DMS153 (cell line): ENCODE measurements around the gene ITPR2.
"Not testable (repeated sequence)": the region's sequence is repeated elsewhere in the genome, so short reads cannot be mapped to it uniquely, and the experiment has no call there.

ENCODE experiments used
- DNase-seq: peaks from one replicate; lab custom pipeline; 2025; lab: John Stamatoyannopoulos, UW

Gene ITPR2

DNA sequence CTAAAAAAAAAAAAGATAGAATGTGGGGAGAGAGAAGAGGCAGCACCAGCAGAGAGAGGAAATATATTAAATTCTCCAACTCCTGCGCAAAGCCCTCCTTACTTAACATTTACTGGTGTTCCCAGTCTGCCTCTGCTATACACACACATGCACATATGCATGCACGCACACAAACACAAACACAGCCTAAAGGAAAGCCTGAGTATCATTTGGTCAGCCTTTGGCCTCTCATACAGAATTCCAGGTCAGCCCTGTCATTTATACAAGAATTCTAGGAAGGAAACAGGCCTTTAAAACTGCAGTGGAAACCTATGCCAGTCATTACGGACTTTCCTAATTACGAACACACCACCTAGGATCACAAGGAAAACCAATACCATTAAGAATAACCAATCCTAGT, 269.4 kb downstream of the ITPR2 start:
- DNase-seq, result no peak

DNA sequence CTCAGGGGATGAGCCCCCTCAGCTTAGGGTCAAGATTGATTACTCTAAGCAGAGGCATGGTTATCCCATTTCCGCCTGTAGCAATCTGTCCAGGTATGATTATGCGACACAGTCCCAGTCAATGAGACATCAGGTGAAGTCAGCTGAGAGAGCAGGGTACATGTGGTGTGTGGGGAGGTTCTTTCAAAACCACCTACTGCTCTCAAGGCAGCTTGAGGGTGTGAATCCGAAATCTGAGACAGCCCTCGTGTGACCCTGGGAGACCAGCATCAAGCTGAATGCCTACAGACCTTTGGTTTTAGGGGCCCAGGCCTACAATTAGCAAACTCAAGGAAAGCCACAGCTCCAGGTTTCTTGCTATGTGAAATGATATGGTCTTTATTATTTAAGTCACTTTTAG, 275.7 kb downstream of the ITPR2 start:
- no peak for DNase-seq

DNA sequence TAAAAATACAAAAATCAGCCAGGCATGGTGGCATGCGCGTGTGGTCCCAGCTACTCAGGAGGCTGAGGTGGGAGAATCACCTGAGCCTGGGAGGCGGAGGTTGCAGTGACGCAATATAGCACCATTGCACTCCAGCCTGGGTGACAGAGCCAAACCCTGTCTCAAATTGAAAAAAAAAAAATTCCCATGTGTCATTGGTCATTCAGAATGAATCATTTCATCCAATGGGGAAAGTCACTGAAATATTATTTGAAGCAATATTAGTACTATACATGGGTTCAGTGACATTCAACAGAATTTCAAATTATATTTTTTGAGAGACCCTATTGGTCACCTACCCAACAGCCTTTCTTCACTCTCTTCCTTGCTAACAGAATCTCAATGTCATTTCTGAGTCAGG, 276.1 kb downstream of the ITPR2 start:
- DNase-seq, result no peak

DNA sequence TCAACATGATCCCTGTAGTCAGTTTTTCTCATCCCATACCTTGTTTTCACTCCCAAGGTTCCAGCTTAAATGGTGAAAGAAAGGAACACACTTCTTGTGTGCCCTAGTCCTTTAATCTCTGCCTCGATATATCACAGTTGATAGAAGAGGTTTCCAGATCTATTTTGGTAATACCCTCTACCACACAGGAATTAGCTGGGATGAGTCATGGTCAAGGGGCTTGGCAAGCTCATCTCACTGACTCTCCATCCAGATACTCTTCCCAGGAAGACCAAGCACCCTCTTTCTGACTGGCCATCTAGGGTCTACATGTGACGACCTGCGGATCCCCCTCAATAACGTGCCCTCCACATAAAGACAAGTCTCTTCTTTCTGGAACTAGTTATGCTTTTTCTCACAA, 277.9 kb downstream of the ITPR2 start:
- no peak for DNase-seq

DNA sequence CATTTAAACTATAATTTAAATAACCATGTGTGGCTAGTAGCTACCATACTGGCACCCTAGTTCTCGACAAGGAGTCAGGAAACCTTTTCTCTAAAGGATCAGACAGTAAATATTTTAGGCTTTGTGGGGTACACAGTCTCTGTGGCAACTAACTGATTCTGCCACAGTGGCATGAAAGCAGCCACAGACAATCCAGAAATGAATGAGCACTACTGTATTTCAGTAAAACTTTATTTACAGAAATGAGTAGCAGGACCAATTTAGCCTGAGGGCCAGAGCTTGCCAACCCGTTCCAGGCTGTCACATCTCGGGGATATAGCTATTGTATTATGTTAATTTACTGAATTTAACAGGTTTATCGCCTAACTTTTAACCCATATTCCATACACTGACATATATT, 278.7 kb downstream of the ITPR2 start:
- DNase-seq, result no peak

DNA sequence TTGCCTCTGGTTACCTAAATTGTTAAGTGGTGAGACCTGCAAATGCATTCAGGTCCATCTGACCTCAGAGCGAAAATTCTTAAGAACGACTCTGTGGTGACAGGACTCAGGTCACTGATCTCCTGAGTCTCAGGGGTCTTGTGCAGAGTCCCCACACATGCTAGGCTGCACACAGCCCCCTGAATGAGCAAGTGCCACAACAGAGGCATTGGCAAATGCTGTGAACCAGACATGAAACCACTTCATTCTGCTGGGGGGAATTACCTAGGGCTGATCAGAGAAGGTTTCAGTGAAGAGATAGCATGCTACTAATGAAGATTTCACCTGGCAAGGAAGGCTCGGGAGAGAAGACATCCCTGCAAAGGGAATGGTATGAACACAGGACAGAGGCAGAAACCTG, 281.6 kb downstream of the ITPR2 start:
- DNase-seq, result no peak

DNA sequence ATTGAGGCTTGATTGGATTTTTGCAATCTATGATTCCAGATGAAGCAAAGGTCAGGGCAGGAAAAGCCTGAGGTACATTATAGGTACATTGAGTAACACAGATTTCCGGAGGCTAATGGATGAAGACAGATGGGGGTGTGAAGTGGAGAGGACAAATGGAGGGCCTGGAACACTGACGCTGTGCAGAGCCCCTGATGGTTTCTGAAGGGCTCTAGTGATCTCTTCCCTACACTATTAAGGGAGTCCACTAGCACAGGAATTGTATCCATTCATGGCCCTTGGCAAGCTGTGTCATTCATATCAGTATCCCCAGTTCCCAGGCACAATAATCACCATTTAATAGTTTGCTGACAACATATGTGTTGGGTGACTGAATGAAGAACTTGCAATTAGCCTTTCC, 284.8 kb downstream of the ITPR2 start:
- no peak for DNase-seq

DNA sequence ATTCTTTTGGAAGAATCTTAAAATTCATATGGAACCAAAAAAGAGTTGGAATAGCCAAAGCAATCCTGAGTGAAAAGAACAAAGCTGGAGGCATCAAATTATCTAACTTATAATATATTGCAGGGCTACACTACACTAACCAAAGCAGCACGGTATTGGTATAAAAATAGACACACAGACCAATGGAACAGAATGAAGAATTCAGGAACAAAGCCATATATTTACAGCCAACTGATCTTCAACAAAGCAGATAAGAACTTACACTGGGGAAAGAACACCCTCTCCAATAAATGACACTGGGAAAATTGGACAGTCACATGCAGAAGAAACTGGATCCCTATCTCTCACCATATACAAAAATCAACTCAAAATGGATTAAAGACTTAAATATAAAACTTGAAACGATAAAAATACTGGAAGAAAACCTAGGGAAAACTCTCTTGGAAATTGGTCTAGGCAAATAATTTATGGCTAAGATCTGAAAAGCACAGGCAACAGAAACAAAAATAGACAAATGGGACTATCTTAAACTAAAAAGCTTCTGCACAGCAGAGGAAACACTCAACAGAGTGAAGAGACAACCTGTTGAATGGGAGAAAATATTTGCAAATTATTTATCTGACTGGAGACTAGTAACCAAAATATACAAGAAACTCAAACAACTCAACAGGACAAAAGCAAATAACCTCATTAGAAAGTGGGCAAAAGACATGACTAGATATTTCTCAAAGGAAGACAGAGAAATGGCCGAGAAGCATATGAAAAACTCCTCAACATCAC, 286.3 kb downstream of the ITPR2 start:
- DNase-seq, result no peak

DNA sequence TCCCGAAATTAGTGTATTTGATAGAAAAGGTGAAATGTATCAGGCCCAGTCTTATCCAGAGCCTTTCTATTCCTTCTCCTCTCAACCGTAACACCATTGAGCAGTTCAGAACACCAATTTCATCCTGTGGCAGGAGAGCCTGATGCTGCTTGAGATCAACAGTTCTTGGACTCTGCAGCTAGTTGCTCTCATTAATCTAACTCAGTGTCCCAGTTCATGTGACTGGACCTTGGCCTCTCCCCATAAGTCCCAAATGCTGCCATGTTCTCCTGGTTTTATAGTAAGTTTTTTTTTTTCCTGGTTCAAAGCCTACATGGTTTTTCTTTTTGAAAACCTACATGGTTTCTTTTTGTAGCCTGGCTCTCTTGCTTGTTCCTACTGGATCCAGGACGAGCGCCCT, 293.9 kb downstream of the ITPR2 start:
- no peak for DNase-seq

DNA sequence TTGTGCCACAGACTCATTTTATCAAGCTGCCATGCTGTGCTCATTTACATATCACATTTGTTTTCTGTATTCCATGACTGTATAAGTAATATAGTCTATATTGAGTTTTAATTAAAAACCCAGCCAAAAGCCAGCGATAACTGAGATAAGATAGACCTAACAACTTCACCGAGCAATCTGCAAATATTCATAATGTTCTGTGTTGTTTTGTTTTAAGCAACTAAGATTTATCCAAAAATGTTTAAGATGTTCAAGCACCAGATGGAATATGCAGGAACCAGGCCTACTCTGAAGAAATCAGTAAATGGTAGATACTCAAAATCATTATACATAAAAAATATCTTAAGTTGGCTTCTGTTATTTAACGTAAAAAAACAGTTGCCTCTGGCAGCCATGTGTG, 295.3 kb downstream of the ITPR2 start:
- no peak for DNase-seq

DNA sequence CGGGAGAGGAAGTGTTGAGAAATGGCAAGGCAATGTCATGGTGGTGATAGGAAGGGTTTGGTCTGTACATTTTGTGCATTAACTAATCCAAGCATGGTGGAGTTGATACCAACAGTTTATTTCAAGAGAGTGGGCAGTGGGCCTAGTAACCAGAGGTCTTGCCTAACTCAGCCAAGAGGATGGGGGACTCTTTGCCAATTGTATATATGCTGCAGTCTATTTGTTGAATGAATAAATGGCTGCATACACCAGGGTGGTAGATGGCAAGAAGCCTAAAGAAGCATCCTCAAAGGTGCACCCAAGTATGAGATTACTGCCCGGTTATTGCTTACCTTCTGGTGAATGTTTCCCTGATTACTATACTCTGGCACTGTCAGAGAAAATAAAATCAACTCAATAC, 295.9 kb downstream of the ITPR2 start:
- no peak for DNase-seq

DNA sequence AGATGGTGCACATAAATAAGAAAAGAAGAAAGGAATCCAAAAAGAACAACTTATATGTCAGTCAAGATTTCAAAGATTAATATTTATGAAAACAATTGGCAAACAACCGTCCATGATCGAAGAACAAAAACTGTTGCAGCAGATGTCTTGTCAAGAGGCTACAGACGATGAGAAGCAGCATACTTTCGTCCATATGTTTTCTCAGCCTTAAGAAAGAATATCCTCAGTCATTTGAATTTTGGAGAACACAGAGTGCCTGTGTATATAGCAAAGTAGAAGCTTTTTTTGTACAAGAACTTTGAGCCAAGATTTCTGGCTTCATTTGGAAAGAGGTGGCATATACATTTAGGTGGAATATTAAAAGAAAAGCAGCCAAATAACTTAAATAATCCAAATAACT, 297.2 kb downstream of the ITPR2 start:
- no peak for DNase-seq

DNA sequence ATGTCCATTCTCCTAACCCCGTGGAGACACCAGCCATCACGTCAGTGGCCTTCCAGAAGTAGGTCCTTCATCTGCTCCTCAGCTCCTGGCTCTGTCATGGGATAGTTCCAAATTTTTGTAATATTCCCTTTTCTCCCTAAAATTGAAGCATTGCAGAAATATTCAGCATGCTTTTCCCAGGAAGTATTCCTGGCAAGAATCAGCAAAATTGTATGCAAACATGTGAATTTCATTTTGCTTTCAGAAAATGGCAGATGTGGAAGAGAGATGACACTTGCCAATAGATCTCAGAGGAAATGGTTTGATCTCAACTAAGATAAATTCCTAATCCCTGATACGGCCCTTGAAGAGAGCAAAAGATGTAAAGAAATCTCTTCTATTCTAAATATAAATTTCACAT, 298.9 kb downstream of the ITPR2 start:
- DNase-seq, result no peak

DNA sequence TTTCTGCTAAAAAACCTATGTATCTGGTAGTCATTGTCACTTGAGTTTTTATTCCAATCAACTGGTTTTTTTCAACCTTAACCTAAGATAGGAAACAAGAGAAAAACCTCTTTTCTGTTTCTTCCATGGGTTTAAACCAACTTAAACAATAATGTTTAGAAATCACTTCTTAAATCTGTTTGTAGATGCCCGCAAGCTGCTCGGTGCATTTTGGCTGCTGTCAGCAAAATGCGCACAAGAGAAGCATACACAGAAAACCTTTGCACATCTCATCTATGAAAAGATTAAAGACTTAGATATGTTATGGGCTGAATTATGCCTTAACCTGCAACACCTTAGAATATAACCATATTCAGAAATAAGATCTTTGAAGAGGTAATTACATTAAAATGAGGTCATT, 299.8 kb downstream of the ITPR2 start:
- no peak for DNase-seq

DNA sequence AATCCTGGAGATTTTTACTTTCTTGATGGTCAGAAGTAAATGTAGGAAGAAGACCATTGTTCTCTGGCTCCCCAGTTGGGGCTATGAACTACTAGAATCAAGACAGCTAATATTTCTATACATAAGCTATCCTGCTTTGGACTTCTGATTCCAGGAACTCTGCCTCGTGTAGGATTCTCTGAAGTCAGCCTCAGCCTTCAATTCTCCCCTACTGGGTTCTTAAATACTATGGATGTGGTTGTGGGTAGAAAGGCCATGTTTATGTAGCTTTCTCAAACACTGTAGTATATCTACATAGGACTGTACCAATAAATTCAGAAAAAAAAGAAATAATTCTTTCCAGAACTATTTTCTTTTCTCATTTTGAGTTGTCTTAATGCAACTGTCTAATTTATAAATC, 302.5 kb downstream of the ITPR2 start:
- no peak for DNase-seq

DNA sequence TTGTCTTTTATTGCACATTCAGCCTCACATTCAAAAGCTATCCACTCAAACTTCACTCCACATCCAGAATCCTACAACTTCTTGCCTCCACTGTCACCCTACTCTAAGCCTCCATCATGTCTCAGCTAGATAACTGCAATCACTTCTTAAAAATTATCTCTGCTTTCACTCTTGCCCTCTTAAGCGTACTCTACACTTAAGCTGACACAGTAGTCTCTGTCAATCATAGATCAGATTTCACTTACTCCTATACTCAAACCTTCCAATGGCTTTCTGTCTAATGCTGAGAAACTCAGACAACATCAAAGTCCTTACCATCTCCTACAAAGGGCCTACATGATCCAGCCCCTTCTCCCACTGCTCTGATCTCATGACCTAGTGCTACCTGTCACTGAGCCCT, 304.1 kb downstream of the ITPR2 start:
- DNase-seq, result no peak

DNA sequence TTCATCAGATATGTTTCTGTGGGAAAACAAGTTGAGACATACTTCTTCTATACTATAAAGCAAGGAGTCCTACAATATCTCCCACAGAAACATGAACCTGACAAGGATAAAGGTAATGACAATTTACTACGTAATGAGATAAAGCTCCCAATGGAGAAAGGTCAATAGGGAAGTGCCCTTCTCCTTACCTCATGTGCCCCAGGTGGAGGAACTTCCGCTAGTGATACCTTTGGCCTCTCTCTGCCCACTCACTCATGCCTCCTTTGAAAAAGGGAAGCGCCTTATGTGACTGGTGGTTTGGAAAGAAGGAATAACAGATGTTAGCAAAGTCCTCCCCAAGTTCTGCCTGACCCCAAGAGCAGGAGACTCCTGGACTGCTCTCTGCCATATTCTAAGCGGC, 305.3 kb downstream of the ITPR2 start:
- DNase-seq, result no peak

DNA sequence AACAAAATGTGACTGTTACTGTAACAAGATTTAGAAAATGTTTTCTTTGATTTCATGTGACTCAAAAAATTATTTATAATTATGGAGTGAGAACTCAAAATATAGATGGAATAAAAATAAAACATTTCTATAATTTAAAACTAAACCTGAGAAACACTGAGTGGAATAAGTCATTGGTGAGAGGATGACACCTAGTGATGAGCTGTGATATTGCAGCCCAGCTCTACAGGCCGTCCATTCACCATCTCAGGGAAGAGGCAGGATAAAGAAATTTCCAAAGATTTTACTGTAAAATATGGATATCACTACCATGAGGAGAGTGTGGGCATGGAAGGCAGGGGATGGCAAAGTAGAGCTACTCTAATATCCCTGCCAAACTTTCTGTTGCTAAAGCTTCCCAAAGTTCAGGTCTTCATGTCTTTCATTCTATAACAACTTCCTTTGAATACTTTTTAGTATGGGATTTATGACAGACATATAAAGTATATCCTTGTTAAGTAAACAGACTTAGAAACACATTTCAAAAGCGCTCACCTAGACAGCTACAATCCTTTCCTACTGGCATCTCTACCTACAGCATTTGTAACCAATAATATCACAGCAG, 308.0 kb downstream of the ITPR2 start:
- DNase-seq, result no peak

DNA sequence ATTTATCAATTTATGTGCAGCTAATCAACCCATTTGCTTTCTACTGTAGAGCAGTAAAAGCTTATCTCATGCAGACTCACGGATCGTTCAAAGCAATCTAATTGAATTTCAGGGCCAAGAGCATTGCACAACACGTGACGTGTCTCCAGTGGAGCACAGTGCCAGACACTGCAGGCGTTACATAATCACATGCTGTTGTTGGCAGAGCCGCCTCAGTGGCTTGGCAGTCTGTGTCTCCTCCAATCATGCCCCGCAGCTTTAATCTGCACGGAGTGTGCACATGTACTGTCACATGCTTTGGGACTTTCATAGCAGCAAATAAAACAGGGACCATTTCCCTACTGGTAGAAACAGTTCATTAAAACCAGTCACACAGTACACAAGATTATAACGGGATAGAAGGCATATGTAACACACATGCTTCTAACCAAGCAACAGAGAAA, 309.3 kb downstream of the ITPR2 start:
- no peak for DNase-seq

DNA sequence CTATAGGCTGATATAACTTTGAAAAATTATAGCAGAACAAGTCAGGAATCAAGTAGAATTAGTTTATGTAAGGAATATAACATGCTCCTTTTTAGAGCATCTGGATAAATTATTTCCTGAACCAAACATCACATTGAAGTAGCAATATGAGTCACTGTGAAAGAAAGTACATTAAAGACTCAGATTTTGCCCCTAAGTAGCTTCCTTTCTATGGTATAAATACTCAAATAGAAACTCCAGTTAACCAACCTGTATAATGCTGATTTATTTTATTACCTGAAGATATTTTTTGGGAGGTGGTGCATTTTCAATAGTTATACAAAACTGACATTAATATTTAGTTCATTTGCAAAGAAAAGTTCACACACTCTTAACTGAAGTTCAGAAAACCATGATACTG, 312.1 kb downstream of the ITPR2 start:
- DNase-seq, result no peak

DNA sequence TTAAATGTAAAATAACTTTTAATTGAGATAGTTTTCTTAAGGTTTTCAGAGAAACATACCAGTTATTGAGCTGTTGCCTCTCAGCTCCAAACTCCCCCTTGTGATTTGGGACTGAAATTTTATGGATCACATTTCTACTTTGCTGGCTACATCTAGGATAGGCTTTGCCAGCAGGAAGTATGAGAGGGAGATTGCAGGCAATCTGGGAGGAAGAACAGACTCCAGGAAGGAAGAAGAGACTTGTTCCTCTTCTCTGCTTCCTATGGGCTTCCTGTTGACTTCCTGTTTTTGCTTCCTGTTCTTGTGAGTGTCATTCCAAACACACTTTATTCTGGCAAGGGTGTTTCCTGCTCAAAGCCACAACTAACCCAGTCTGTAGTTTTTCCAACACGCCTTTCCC, 312.9 kb downstream of the ITPR2 start:
- DNase-seq, result no peak

DNA sequence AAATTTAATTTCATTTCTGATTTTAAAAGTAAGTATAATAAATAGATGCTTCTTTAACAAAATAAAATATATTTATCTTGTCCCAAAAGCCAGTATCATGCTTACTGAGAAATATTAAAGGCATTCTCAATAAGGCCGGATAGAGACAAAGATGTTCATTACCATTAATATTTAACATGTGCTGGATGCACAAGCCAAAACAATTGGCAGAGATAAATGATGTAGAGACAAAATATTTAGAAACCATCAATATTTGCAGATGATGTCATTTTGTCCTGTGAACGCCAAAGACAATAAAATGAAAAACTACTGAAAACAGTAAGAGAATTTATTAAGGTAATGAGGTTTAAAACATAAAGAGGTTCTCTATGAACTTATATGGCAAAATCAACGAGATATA, 313.5 kb downstream of the ITPR2 start:
- no peak for DNase-seq

DNA sequence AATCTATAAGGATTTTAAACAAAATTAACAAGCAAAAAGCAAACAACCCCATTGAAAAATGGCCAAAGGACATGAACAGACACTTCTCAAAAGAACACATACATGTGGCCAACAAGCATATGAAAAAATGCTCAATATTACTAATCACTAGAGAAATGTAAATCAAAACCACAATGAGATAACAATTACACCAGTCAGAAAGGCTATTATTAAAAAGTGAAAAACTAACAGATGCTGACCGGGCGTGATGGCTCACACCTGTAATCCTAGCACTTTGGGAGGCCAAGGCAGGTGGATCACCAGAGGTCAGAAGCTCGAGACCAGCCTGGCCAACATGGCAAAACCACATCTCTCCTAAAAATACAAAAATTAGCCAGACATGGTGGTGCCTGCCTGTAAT, 315.7 kb downstream of the ITPR2 start:
- not testable (repeated sequence) for DNase-seq

DNA sequence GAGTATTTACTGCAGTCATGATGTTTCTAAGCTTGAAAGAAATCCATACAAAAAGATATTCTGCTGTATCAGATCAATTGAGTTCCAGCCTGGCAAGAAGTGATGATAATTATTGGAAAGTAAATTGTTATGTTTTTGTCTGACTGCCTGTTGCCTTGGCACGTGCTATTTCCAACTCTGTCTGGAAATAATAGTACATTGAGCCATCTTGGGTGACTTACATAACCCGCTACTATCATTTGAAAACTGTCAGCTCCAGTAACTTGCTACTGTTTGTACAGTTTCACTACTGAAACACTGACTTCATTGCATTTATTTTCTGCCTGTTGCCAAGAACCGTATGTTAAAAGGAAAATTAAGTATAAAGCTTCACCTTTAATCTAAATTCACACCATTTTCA, 318.6 kb downstream of the ITPR2 start:
- no peak for DNase-seq
